ENCODE data around the gene FBXW11. TPM values are rescaled to one million over a fixed set of nuclear protein-coding genes. Genes with fewer than 3 reads are reported as not detected.

Gene FBXW11
- total RNA-seq, 1 donor from 2014 or later = 71.6 TPM

DNA sequence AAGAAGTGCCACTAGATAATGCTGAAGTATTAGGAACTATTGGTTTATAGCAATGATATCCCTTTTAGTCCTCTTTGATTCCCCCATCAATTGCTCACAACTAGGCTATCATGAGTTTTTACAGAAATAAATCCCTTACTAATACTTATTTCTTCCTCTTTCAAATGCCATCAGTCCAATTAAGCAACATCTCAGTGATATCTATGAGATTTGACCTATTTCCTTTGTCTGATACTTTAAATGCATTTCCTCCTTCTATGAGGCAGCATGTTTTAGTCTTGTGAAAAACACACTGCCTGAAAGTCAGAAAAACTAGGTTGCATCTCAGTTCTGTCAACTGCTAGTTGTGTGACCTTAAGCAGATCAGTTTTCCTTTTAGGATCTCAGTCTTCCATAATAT lies 101.6 kb downstream of the FBXW11 start:
- FAIRE-seq (no peak), DNase-seq (ENCODE audit: low read depth) (no peak)
- Histone ChIP-seq H3K36me3 (ENCODE audit: control insufficient read depth, insufficient read depth, low read length) (no peaks in the 10 kb centered on the region), H3K27me3 (ENCODE audit: control insufficient read depth, insufficient read depth, low read length) (no peaks in the 10 kb centered on the region), H3K4me3 (ENCODE audit: low read depth, low read length) (no peak overlapping the region)
- no peak for TF ChIP-seq CTCF (IDR thresholded peaks at IDR 0.05; ENCODE audit: insufficient read depth, low read length, severe bottlenecking)

DNA sequence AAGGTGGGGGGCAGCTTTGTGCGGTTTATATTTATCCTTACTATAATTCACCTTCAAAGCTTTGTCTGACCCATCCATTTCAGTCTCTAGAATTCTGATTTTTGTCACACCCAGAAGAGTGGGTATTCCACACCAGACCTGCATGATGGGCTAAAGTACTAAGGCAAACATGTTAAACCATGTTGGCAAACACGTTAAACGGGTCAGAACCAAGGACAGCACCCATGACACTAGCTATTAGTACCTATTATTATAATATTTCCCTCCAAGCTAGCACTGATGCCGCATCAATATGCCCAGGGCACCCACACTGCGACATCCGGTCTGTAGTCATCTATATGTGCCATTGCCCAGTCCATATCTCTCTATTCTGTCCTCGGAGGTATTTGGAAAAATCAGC lies 104.7 kb downstream of the FBXW11 start:
- Histone ChIP-seq H3K4me3 (ENCODE audit: low read depth, low read length) (no peak overlapping the region), H3K27me3 (ENCODE audit: control insufficient read depth, insufficient read depth, low read length) (no peaks in the 10 kb centered on the region), H3K36me3 (ENCODE audit: control insufficient read depth, insufficient read depth, low read length) (no peaks in the 10 kb centered on the region)
- FAIRE-seq (no peak), DNase-seq (ENCODE audit: low read depth) (no peak)
- TF ChIP-seq CTCF (IDR thresholded peaks at IDR 0.05; ENCODE audit: insufficient read depth, low read length, severe bottlenecking) = no peak

DNA sequence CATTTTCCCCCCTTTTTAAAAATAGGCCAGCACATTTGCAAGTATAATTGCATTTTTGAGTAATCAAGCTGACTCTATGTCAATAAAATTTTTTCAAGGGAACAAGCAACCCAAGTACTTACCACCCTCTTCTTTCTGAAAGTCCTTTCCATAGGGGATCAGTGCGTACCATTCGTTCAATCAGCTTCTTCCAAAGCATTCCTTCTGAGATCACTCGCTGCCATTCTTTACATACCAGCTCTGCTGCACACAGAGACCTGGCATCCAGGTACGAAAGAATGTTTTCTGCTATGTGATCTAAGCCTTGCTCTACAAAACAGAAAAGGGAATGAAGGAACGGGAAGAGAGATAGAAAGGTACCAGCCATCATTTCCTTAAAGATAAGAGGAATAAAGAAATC lies 106.6 kb downstream of the FBXW11 start:
- FAIRE-seq (no peak), DNase-seq (ENCODE audit: low read depth) (no peak)
- no peaks in the 10 kb centered on the region for H3K36me3 ChIP-seq (ENCODE audit: control insufficient read depth, insufficient read depth, low read length)
- no peak for TF ChIP-seq CTCF (IDR thresholded peaks at IDR 0.05; ENCODE audit: insufficient read depth, low read length, severe bottlenecking)
- no peak overlapping the region for H3K4me3 ChIP-seq (ENCODE audit: low read depth, low read length)
- no peaks in the 10 kb centered on the region for H3K27me3 ChIP-seq (ENCODE audit: control insufficient read depth, insufficient read depth, low read length)

DNA sequence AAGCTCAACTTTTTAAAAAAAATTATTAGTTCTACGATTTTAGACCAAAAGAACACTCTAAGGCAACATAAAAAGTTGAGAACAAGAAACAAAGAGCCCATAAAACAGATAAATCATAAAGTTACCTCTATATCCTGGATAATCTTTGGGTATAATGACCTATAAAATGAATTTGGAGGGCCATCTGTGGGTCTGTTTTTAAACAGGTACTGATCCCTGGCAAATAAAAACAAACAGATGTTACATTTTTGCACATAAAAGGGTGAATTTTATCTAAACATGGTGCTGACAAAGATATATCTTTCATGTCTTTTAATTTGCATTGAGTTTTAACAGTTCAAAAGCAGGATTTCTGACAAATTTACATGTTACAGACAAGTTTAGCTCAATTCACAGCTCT lies 107.6 kb downstream of the FBXW11 start:
- FAIRE-seq (no peak), DNase-seq (ENCODE audit: low read depth) (no peak)
- Histone ChIP-seq H3K27me3 (ENCODE audit: control insufficient read depth, insufficient read depth, low read length) (no peaks in the 10 kb centered on the region), H3K36me3 (ENCODE audit: control insufficient read depth, insufficient read depth, low read length) (no peaks in the 10 kb centered on the region), H3K4me3 (ENCODE audit: low read depth, low read length) (no peak overlapping the region)
- TF ChIP-seq CTCF (IDR thresholded peaks at IDR 0.05; ENCODE audit: insufficient read depth, low read length, severe bottlenecking) = no peak

GRCh38 chr5:171898386-171898785 lies 108.1 kb downstream of the FBXW11 start:
- TF ChIP-seq CTCF (IDR thresholded peaks at IDR 0.05; ENCODE audit: insufficient read depth, low read length, severe bottlenecking) = no peak
- DNase-seq (ENCODE audit: low read depth) = no peak
- H3K27me3 ChIP-seq (ENCODE audit: control insufficient read depth, insufficient read depth, low read length) = no peaks in the 10 kb centered on the region
- no peak for FAIRE-seq
- H3K4me3 ChIP-seq (ENCODE audit: low read depth, low read length) = no peak overlapping the region
- no peaks in the 10 kb centered on the region for H3K36me3 ChIP-seq (ENCODE audit: control insufficient read depth, insufficient read depth, low read length)

DNA sequence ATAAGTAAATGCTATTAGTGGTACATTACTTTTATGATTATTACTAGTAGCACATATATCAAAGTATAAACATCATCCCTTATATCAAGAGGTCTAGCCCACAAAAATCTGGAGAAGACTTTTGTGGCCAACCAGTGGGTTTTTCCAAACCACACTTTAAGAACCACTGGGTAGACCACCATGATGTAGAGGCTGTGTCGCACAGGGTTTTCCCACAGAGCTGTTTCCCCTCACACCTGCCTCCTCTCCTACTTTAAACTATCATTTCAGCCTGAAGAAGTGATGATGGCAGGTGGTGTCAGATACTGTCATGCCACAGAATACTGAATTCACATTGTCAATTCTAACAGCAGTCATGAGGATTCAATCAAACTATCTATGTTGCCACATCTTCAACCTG lies 109.2 kb downstream of the FBXW11 start:
- no peak for FAIRE-seq
- H3K36me3 ChIP-seq (ENCODE audit: control insufficient read depth, insufficient read depth, low read length) = no peaks in the 10 kb centered on the region
- TF ChIP-seq CTCF (IDR thresholded peaks at IDR 0.05; ENCODE audit: insufficient read depth, low read length, severe bottlenecking) = no peak
- no peaks in the 10 kb centered on the region for H3K27me3 ChIP-seq (ENCODE audit: control insufficient read depth, insufficient read depth, low read length)
- no peak overlapping the region for H3K4me3 ChIP-seq (ENCODE audit: low read depth, low read length)
- no peak for DNase-seq (ENCODE audit: low read depth)
